Astrocyte (in vitro differentiated cells and primary cell): ENCODE measurements around the gene AATK. TPM values are rescaled to one million over a fixed set of nuclear protein-coding genes. Genes with fewer than 3 reads are reported as not detected.

Experiments
- DNase-seq: peaks from one replicate; pipeline ENCODE4 v3.0.0-alpha.2; 2010; ENCODE audit warnings: low read depth
- FAIRE-seq: peaks from 2 replicates; lab custom pipeline; 2011; peaks lifted over from hg19 to GRCh38; lab: Jason Lieb, UNC
- H2AFZ ChIP-seq: 2 replicates; pipeline ENCODE4 v1.6.0; 2012; ENCODE audit warnings: low read depth, low read length, inconsistent platforms
- H3K27ac ChIP-seq: 2 replicates; pipeline ENCODE4 v1.5.1; 2011; ENCODE audit warnings: low read depth, low read length, inconsistent platforms
- H3K27me3 ChIP-seq: 2 replicates; pipeline ENCODE4 v1.6.0; 2011; ENCODE audit warnings: low read length, inconsistent platforms; ENCODE audit not compliant: insufficient read depth
- H3K36me3 ChIP-seq: 2 replicates; pipeline ENCODE4 v1.5.1; 2011; ENCODE audit warnings: low read length, inconsistent platforms; ENCODE audit not compliant: insufficient read depth
- H3K4me1 ChIP-seq: 2 replicates; pipeline ENCODE4 v1.5.1; 2011; ENCODE audit warnings: low read length, inconsistent platforms; ENCODE audit not compliant: insufficient read depth
- H3K4me2 ChIP-seq: 2 replicates; pipeline ENCODE4 v1.6.0; 2012; ENCODE audit warnings: low read length, inconsistent platforms
- H3K4me3 ChIP-seq: 2 replicates; pipeline ENCODE4 v1.5.1; 2011; ENCODE audit warnings: low read depth, mild to moderate bottlenecking, low read length, inconsistent platforms; ENCODE audit not compliant: insufficient read depth
- H3K79me2 ChIP-seq: 2 replicates; pipeline ENCODE4 v1.6.0; 2012; ENCODE audit warnings: mild to moderate bottlenecking, low read length, inconsistent platforms; ENCODE audit not compliant: insufficient read depth
- H3K9ac ChIP-seq: 2 replicates; pipeline ENCODE4 v1.6.0; 2012; ENCODE audit warnings: mild to moderate bottlenecking, low read length, inconsistent platforms
- H3K9me3 ChIP-seq: 2 replicates; pipeline ENCODE4 v1.5.1; 2012; ENCODE audit warnings: low read depth, mild to moderate bottlenecking, low read length, inconsistent platforms; ENCODE audit not compliant: insufficient read depth
- H4K20me1 ChIP-seq: 2 replicates; pipeline ENCODE4 v1.6.0; 2012; ENCODE audit warnings: low read length, inconsistent platforms; ENCODE audit not compliant: insufficient read depth
- H3K27ac Mint-ChIP-seq: one replicate; pipeline ENCODE4 v1.8.0; 2021; ENCODE audit warnings: mild to moderate bottlenecking, mixed read lengths; ENCODE audit not compliant: unreplicated experiment
- H3K27me3 Mint-ChIP-seq: one replicate; pipeline ENCODE4 v1.8.0; 2021; ENCODE audit warnings: low read depth, mixed read lengths; ENCODE audit not compliant: unreplicated experiment
- H3K36me3 Mint-ChIP-seq: one replicate; pipeline ENCODE4 v1.8.0; 2021; ENCODE audit warnings: low read depth, mixed read lengths; ENCODE audit not compliant: unreplicated experiment
- H3K4me1 Mint-ChIP-seq: one replicate; pipeline ENCODE4 v1.8.0; 2021; ENCODE audit warnings: low read depth, mixed read lengths; ENCODE audit not compliant: unreplicated experiment
- H3K4me3 Mint-ChIP-seq: one replicate; pipeline ENCODE4 v1.8.0; 2021; ENCODE audit warnings: mild to moderate bottlenecking, moderate library complexity, mixed read lengths; ENCODE audit not compliant: unreplicated experiment
- H3K9me3 Mint-ChIP-seq: one replicate; pipeline ENCODE4 v1.8.0; 2021; ENCODE audit warnings: mild to moderate bottlenecking, mixed read lengths; ENCODE audit not compliant: unreplicated experiment
- CTCF ChIP-seq: IDR thresholded peaks from 2 replicates; pipeline ENCODE4 v1.5.1; 2011; ENCODE audit warnings: low read depth, mild to moderate bottlenecking, inconsistent platforms, low read length, moderate library complexity; ENCODE audit not compliant: insufficient read depth
- EZH2 ChIP-seq: IDR thresholded peaks from 2 replicates; pipeline ENCODE4 v1.6.1; 2012; ENCODE audit warnings: mild to moderate bottlenecking, low read length, inconsistent platforms; ENCODE audit not compliant: insufficient read depth
- total RNA-seq: library from RNA; stranded (reverse); gene quantifications from 2 replicates; pipeline ENCODE4 v1.2.1, GENCODE V29; 2021

AATK gene
- total RNA-seq, 1 donor from 2014 or later: 0.54 TPM

- Histone ChIP-seq H3K36me3 (no peaks in the 10 kb centered on the region), H3K79me2 (no peaks in the 10 kb centered on the region), H3K9ac (no peak overlapping the region), H3K4me1 (no peaks in the 10 kb centered on the region), H3K27ac (no peak overlapping the region), H3K9me3 (no peaks in the 10 kb centered on the region), H3K4me2 (no peak overlapping the region), H4K20me1 (no peaks in the 10 kb centered on the region), H3K27me3 (no peaks in the 10 kb centered on the region), H3K4me3 (no peak overlapping the region), H2AFZ (no peak overlapping the region)
- H3K4me1 Mint-ChIP-seq: no peaks in the 10 kb centered on the region
- H3K4me3 Mint-ChIP-seq: no peak overlapping the region
- peaks cover 4% of the 10 kb centered on the region for H3K27me3 Mint-ChIP-seq
- H3K27ac Mint-ChIP-seq: no peak overlapping the region
- no peaks in the 10 kb centered on the region for H3K36me3 Mint-ChIP-seq
- TF ChIP-seq EZH2 (no peak), CTCF (no peak)
- H3K9me3 Mint-ChIP-seq: no peaks in the 10 kb centered on the region
- DNase-seq (no peak), FAIRE-seq (no peak)
These were observed 35.3 kb downstream of the AATK start for GRCh38 chr17:81130385-81131361.

- H2AFZ ChIP-seq: no peak overlapping the region
- Mint-ChIP-seq H3K27me3 (no peaks in the 10 kb centered on the region), H3K27ac (no peak overlapping the region), H3K4me1 (no peaks in the 10 kb centered on the region), H3K4me3 (no peak overlapping the region), H3K9me3 (no peaks in the 10 kb centered on the region), H3K36me3 (no peaks in the 10 kb centered on the region)
- no peaks in the 10 kb centered on the region for H3K27me3 ChIP-seq
- H3K4me1 ChIP-seq: no peaks in the 10 kb centered on the region
- H3K9ac ChIP-seq: no peak overlapping the region
- no peaks in the 10 kb centered on the region for H3K9me3 ChIP-seq
- H3K79me2 ChIP-seq: no peaks in the 10 kb centered on the region
- no peak overlapping the region for H3K4me2 ChIP-seq
- H3K27ac ChIP-seq: no peak overlapping the region
- H3K36me3 ChIP-seq: no peaks in the 10 kb centered on the region
- no peak for FAIRE-seq
- TF ChIP-seq EZH2 (no peak), CTCF (no peak)
- H4K20me1 ChIP-seq: no peaks in the 10 kb centered on the region
- no peak overlapping the region for H3K4me3 ChIP-seq
- no peak for DNase-seq
These were observed 36.2 kb downstream of the AATK start for GRCh38 chr17:81129711-81130367.
